GM21737 (cell line): Measurements from ENCODE around the gene GAS2.

Experiments used
- ATAC-seq: cut with Tn5 transposase; IDR thresholded peaks from one replicate; pipeline ENCODE4 v1.9.1; 2021; ENCODE audit warnings: mild to moderate bottlenecking, moderate library complexity; ENCODE audit not compliant: unreplicated experiment

The GAS2 gene

DNA sequence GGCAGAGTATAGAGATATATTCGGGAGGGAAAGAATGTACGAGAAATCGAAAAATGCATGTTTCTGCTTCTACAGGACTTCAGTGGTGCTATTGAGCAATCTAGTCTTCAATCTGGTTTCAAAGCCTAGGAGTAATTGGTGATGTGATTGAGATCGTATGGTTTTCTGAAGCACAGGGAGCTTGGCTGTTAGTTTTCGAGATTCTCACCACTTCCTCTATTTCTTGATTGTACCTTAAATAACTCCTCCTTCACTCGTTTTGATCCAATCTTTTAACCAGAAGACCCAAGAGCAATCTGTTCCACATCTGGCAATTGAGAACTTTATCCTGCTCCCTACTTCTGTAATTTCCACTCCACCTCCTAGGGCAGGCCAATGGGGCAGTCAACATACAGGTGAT, 193.3 kb downstream of the GAS2 start:
- no peak for ATAC-seq

DNA sequence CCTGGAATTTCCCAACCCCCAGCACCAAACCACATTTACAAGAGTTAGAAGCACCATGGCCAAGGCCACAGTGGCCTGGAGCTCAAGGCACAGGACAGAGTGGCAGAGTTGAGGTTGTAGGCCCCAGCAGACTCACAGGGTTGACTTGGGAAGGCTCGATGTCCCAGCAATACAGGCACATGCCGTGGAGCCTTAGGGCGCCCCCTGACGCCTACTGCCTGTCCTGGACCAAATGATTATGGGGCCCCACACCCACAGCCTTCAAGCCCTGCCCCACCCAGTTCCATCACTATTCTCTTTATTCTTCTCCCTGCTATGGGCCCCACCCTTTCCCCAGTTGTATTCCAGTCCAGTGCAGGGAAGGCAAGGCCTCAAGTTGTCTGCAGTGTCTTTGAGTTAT, 193.8 kb downstream of the GAS2 start, which contains the start of gene CCDC179:
Gene CCDC179 (minus strand): TSS at position 234 of the 400 bp plus-strand sequence. CDS start 53 bp downstream, at position 181.
- ATAC-seq: no peak
